Activated CD4-positive, alpha-beta T cell treated with anti-CD3 and anti-CD28 coated beads, Interleukin-2, Interleukin-4, amounts not matched to agents 100 ng/mL and 50 ng/mL, durations not matched to agents 16 hours and 8 hours (primary cell): Measurements from ENCODE around the gene STRN3.

Experiments
- DNase-seq: peaks from one replicate; pipeline ENCODE4 v3.0.0-alpha.2; 2020; ENCODE audit warnings: low spot score

STRN3 gene

GRCh38 chr14:30872602-30873001 is 153.6 kb downstream of the STRN3 start:
- no peak for DNase-seq

- no peak for DNase-seq
Observed at GRCh38 chr14:30869551-30870155, 156.5 kb downstream of the STRN3 start.

DNA sequence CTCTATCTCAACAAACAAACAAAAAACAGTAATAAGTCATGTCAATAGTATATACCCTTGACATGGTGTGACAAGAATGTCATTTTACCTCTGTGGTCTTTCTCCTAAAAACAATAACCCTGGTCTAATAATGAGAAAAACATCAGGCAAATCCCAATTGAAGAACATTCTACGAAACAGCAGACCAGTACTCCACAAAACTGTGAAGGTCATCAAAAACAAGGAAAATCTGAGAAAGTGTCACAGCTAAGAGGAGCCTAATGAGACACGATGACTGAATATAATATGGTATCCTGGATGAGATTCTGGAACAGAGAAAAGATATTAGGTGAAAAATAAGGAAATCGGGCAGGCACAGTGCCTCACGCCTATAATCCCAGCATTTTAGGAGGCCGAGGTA is 157.4 kb downstream of the STRN3 start:
- DNase-seq: no peak

DNA sequence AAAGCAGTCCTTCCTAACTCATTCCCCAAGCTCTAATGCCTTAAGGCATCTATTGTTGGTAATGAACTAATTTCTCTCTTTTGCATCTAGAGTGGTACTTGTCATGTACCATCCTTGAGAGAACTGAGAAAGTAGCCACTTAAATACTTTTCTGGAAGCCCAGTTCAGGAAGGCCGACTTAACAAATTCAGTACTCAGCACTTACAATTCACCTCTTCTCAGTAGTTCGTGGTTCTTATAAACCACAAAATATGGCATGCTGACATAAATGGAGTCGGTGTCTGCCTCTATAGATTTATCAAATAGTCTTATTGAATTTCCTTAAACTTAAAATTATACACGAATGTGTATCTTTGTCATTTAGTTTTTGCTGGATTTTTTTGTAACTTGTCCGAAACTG is 161.2 kb downstream of the STRN3 start:
- no peak for DNase-seq

- no peak for DNase-seq
Observed at GRCh38 chr14:30861200-30861599, 165.0 kb downstream of the STRN3 start.

DNA sequence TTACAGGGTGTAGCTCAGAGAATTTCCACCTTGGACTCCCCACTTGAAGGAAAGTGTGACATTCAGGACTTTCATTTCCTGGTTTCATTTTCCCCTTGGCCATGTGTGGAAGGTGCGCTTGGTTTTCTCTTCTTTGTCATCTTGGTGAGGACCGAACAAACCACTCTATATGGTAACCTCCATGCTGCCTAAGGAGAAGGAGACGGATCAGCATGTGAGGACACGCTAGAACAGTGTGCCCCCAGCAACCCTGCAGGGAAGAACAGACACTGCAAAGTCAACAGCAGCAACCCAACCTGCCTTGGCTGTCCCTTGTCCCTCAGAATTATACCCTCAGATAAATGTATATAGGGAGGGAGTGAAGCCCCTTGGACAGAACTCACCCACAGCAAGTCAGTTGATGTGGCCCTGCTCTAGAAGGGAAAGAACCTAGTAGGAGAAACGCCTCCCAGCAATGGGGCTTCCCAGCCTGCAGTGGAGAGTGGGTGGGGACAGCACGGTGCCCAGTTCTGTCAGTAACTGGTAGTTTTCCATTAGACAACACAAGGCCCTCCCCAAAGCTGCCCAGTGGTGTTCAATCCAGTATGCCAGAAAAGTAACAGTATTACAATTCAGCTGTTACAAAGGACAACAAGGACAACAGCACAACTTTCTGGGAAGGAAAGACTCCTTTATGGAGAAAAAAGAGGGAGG is 170.7 kb downstream of the STRN3 start:
- DNase-seq: no peak

DNA sequence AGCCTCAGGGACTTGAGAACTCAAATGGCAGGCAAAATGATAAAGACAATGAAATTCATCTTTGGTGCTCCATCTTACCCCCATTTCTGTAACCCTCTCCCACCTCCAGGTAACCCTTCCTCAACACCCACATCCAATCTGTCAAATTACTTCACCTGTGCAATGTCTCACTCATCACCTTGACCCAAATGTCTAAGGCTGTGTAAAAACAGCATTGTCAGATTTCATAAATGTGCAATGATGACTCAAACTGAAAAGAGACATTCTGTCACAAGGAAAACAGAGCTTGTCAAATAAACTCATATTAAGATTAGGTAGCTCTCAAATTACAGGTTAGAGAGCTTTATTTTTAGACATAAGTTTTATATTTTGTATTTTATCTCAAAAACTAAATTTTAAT is 171.7 kb downstream of the STRN3 start:
- peak; percentile 58 for DNase-seq

GRCh38 chr14:30853946-30854345 is 172.2 kb downstream of the STRN3 start:
- no peak for DNase-seq

GRCh38 chr14:30849983-30850382 is 176.2 kb downstream of the STRN3 start:
- DNase-seq: no peak

- no peak for DNase-seq
Observed at GRCh38 chr14:30849354-30849753, 176.8 kb downstream of the STRN3 start.

GRCh38 chr14:30848449-30849240 is 177.5 kb downstream of the STRN3 start:
- DNase-seq: no peak
